Measurements from ENCODE around the gene CLEC4M.

DNA sequence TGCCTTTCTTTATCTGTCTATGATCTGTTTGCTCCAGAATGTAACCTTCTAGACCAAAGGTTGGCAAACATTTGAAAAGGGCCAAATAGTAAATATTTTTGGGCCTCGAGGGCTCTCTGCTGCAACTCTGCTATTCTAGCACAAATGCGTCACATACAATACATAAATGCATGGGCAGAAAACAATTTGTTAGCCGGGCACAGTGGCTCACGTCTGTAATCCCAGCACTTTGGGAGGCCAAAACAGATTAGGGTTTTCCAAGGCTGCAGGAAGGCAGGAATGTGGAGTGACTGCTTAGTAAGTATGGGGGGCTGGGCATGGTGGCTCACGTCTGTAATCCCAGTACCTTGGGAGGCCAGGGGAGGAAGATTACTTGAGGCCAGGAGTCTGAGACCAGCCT lies 45.1 kb downstream of the CLEC4M start:
- TF ChIP-seq, protein P1, sequence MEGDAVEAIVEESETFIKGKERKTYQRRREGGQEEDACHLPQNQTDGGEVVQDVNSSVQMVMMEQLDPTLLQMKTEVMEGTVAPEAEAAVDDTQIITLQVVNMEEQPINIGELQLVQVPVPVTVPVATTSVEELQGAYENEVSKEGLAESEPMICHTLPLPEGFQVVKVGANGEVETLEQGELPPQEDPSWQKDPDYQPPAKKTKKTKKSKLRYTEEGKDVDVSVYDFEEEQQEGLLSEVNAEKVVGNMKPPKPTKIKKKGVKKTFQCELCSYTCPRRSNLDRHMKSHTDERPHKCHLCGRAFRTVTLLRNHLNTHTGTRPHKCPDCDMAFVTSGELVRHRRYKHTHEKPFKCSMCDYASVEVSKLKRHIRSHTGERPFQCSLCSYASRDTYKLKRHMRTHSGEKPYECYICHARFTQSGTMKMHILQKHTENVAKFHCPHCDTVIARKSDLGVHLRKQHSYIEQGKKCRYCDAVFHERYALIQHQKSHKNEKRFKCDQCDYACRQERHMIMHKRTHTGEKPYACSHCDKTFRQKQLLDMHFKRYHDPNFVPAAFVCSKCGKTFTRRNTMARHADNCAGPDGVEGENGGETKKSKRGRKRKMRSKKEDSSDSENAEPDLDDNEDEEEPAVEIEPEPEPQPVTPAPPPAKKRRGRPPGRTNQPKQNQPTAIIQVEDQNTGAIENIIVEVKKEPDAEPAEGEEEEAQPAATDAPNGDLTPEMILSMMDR (IDR thresholded peaks at IDR 0.05): no peak
- TF ChIP-seq POLR2A (IDR thresholded peaks at IDR 0.05): no peak
